ENCODE results near the gene AVPI1.

Gene AVPI1, protein sequence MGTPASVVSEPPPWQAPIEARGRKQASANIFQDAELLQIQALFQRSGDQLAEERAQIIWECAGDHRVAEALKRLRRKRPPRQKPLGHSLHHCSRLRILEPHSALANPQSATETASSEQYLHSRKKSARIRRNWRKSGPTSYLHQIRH

GRCh38 chr10:97686962-97687784 is at the start of gene AVPI1:
Gene AVPI1 (minus strand): TSS chr10:97687241. CDS start chr10:97679905, 7,336 bp downstream.
- DNase-seq, result peak; percentile 96

DNA sequence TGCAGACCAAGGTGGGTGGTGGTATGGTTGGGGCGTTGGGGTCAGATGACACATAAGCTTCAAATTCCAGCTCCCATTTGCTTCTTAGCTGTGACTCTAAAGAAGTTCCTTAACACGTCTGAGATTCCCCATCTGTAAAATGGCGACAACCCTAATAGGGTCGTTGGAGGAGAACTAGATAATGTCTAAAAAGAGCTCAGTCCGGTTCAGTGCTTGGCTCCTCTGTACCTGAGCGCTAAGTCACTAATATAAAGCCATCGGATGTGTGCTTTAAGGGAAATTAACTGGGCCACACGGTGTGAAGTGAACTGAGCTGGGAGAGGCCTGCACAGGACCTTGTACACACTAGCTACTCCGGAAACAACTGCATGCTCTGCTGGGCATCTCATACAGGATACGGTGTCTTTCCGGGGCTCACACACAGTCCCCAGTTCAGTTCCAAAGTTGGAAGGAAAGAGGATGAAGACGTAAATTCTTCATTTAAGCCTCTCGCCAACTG is 49.4 kb upstream of the AVPI1 start:
- no peak for DNase-seq

DNA sequence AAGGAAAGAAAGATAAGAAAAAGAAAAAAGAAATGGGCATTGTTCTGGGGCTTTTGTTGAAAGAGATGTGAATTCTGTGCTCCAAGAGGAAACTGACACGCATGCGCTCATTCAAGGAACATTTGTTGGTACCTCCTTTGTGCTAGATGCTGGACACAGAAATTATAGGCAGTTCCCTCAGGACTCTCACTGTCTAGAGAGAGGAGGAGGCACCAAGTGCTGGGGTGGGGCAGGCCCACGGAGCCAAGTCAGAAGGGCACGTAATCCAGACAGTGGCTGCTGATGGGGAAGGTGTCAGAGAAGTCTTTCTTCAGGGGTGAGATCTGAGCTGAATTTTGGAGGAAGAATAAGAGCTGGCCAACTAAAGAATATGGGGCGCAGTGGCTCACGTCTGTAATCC is 47.0 kb upstream of the AVPI1 start:
- DNase-seq, result no peak

GRCh38 chr10:97733256-97733655 is 46.2 kb upstream of the AVPI1 start:
- DNase-seq, result no peak

DNA sequence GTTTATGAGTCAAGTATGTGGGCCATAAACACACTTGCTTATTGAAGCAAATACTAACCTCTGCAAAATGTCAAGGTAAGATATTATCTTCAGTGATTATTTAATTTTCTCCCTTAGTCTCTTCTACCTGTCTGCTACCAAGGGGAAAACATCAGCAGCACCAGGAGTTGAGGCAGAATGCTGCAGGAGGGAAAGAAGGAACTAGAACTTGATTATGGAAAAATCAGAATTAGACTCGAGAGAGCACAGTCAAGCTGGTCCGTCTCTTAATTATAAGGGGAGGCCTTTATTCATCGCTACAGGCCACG is 45.0 kb upstream of the AVPI1 start:
- DNase-seq, result no peak

GRCh38 chr10:97731346-97732051 is 44.5 kb upstream of the AVPI1 start:
- peak; percentile 59 to 70 for DNase-seq

DNA sequence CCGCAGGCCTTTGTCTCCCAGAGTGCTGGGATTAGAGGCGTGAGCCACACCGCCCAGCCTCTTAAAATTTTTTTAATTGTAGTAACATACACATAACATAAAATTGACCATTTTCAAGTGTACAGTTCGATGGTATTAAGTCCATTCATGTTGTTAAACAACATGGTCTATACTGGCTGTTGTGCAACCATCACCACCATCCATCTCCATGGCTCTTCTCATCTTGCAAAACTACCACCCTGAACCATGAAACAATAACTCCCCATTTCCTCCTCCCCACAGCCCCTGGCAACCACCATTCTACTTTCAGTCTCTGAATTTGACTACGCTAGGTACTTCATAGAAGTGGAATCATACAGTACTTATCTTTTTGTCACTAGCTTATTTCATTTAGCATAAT is 42.0 kb upstream of the AVPI1 start:
- DNase-seq, result no peak

- DNase-seq, result no peak
These were observed 39.7 kb upstream of the AVPI1 start for GRCh38 chr10:97726636-97727178.

DNA sequence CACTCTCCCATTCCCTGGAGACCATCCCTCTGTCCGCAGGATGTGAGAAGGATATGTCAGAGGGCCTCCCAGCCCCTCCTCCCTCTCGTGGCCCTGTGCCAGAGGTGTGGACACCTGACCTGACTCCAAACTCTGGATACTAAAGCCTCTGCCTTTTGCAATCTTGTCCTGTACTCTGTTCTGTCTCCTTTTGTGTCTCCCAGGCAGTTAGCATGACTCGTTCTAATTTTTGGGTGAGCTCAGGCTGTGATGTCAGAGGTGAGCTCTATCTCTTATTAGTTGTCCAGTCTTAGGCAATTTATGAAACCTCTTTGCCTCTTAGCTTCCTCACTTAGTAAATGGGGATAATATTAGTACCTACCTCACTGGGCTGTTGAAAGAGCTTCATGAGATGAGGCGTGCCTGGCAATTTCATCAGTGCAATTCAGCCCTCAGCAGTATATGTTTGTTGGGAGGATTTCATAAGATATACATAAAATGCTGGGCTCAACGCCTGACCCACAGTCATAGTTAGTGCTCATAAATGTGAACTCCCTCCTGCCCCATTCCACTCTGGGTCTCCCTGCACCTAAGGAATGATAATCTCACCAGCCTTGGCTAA is 37.4 kb upstream of the AVPI1 start:
- peak in 1 of 2 donors; percentile 20 for DNase-seq

DNA sequence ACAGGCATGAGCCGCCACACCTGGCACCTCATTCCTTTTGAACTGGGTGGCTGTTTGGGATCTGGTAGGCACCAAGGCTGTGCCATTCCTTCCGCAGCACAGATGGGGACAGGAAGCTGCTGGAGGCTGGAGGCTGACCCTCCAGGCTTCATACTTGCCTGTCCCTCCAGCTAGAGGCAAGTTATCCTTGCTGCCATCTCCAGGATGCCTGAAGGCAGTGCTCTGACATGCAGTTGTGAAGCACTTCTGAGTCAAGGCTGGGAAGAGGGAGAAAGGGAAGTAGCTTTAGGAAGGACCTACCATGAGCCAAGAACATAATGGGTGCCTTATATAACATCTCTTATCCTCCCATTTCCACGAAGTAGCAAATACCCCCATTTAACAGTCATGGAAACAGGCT is 36.0 kb upstream of the AVPI1 start:
- no peak for DNase-seq

GRCh38 chr10:97721871-97722780 is 35.1 kb upstream of the AVPI1 start:
- DNase-seq, result no peak

DNA sequence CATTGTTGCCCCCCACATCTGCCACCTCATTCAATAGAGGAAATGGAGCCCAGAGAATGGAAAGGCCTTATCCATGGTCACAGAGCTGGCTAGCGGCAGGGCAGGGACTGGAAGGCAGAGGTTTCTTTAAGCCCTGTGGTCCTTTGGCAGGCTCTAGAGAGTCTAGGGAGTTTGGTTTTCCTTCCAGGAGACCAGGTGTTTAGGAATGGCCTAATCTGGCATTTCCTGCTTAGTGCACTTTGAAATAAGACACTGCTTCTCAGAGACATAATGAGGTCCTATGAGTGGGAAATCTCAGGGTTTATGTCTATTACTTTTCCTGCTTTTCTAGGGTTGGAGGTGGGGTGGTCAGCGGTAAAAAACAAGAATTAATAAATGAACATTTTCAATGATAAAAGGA is 32.6 kb upstream of the AVPI1 start:
- DNase-seq, result no peak

- no peak for DNase-seq
These were observed 31.7 kb upstream of the AVPI1 start for GRCh38 chr10:97718659-97719142.

DNA sequence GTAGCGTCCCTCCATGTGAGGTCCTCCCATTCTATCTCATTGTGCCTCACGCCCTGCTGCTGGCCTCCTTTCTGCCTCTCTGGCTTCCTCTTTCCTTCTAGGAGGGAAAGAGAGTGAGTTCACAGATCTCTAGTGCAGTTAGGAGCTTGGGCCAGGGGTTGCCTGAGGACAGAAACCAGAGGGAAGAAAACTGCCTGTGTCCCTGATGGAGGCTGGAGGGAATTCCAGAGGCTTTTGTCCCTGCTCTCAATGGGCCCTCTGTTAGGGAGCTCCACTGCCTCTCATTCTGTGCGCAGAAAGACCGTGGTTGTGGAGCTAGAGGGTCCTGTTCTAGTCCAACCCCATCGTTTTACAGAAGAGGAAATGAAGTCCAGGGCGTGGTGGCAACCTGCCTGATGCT is 31.1 kb upstream of the AVPI1 start:
- DNase-seq, result no peak

DNA sequence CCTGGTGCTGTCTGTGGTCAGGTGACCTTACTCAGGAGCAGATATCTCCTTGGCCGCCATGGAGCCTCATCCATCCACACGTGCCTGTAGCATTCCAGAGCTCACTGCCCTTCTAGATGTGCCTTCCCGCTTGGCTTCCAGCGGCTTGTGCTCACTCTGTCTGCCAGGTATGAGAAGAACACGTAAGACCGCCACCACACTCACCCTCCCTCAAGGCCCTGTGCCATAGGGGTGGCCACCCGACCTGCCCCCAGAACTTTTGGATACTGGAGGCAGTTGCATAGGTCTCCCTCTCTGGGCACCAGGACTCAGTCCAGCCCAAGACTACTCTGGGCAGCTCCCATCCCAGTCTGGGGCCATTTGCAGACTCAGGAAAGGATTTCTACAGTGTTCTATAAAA is 30.6 kb upstream of the AVPI1 start:
- no peak for DNase-seq

DNA sequence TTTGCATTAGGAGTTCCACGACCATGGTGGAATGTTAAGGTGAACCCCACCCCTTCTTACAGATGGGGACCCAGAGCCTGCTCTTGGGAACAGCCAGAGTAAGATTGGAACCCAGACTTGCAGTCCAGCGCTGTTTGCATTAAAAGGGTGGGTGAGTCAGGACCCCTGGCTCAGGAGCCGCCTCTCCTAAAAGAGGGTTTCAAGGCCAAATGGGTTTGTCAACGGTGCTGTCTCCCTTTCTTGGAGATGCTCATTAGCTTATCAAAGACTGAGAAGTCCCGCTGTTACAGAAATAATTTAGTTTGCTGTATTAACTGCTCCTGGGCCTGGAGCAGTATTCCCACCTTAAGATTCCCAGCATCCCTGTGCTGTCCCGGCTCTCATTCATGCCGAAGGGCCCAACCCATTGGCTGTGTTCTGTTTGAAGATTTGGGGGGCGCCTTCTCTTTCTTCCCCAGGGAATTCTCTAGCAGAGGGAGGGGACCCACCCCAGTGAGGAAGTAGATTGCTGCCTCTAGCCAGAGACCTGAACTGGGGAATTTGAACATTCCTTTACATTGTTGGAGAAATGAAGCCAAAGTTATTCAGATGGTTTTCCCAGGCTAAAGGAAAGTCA is 28.3 kb upstream of the AVPI1 start:
- no peak for DNase-seq

GRCh38 chr10:97714401-97715258 is 27.6 kb upstream of the AVPI1 start:
- peak in 1 of 2 donors; percentile 20 for DNase-seq

DNA sequence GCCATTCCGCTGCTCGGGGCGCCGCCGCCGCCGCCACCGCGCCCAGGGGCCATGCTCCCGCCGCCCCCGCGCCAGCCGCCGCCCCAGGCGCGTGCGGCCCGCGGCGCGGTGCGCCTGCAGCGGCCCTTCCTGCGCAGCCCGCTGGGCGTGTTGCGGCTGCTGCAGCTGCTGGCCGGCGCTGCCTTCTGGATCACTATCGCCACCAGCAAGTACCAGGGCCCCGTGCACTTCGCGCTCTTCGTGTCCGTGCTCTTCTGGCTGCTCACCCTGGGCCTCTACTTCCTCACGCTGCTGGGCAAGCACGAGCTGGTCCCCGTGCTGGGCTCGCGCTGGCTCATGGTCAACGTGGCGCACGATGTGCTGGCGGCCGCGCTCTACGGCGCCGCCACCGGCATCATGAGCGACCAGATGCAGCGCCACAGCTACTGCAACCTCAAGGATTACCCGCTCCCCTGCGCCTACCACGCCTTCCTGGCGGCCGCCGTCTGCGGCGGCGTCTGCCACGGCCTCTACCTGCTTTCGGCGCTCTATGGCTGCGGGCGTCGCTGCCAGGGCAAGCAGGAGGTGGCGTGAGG is 26.9 kb upstream of the AVPI1 start:
- peak; percentile 58 to 59 for DNase-seq

- no peak for DNase-seq
These were observed 26.3 kb upstream of the AVPI1 start, which contains the start of gene MARVELD1 for GRCh38 chr10:97713339-97713825. Gene MARVELD1 (plus strand): TSS chr10:97713730. CDS start chr10:97713877, 147 bp downstream.

Measured in CD4-positive, alpha-beta T cell treated with Interleukin-4 for 1 hour (primary cell).